IMR-90 (cell line): ENCODE measurements around the gene ST8SIA4. TPM values are rescaled to one million over a fixed set of nuclear protein-coding genes. Genes with fewer than 3 reads are reported as not detected.

Experiments
- ATAC-seq: fragments of 200-7000 bp; cut with Tn5 transposase; 2 replicates; pipeline ENCODE4 v1.9.1; 2020; ENCODE audit warnings: low read depth, mild to moderate bottlenecking, moderate library complexity
- BruUV-seq: library from RNA; stranded (reverse); fragments of 400-500 nt; replicated peaks from 2 replicates; lab custom pipeline; 2021; lab: Mats Ljungman, UMichigan
- CTCF ChIA-PET: fragments of 300-600 bp; formaldehyde crosslinking; extraction: SDS; loops from one replicate; lab custom pipeline; 2021; ENCODE audit warnings: antibody characterized with exemption; lab: Yijun Ruan, JAX
- POLR2A ChIA-PET: fragments of 300-600 bp; sonication (Branson Sonifier 250); formaldehyde crosslinking; loops from one replicate; lab custom pipeline; 2022; ENCODE audit warnings: antibody characterized with exemption; ENCODE audit not compliant: unreplicated experiment; lab: Charles Lee
- DNase-seq: peaks from one replicate; pipeline ENCODE4 v3.0.0; 2013
- H2AFZ ChIP-seq: replicated peaks from 2 replicates; pipeline ENCODE3; 2013; ENCODE audit warnings: low read length, mild to moderate bottlenecking; ENCODE audit not compliant: poor library complexity
- H2AK5ac ChIP-seq: 2 replicates; pipeline ENCODE4 v1.6.1; 2013; ENCODE audit warnings: low read depth, low read length, inconsistent platforms
- H2AK9ac ChIP-seq: replicated peaks from 2 replicates; pipeline ENCODE3; 2013; ENCODE audit warnings: mild to moderate bottlenecking, low read depth, low read length, moderate library complexity; ENCODE audit not compliant: poor library complexity
- H2BK120ac ChIP-seq: 2 replicates; pipeline ENCODE4 v1.6.1; 2013; ENCODE audit warnings: low read depth, low read length, inconsistent platforms
- H2BK15ac ChIP-seq: 3 replicates; pipeline ENCODE4 v1.6.1; 2013; ENCODE audit warnings: low read depth, low read length, inconsistent platforms
- H2BK20ac ChIP-seq: 2 replicates; pipeline ENCODE4 v1.6.1; 2013; ENCODE audit warnings: low read depth, mild to moderate bottlenecking, inconsistent platforms, low read length, moderate library complexity
- H2BK5ac ChIP-seq: 2 replicates; pipeline ENCODE4 v1.6.1; 2013; ENCODE audit warnings: mild to moderate bottlenecking, low read depth, low read length, inconsistent platforms; ENCODE audit not compliant: poor library complexity, severe bottlenecking
- H3K14ac ChIP-seq: replicated peaks from 2 replicates; pipeline ENCODE4 v1.6.1; 2013; ENCODE audit warnings: low read depth, low read length, inconsistent platforms
- H3K18ac ChIP-seq: 2 replicates; pipeline ENCODE4 v1.6.1; 2013; ENCODE audit warnings: low read depth, low read length, control low read depth
- H3K23ac ChIP-seq: 2 replicates; pipeline ENCODE4 v1.6.1; 2013; ENCODE audit warnings: low read depth, low read length, inconsistent platforms
- H3K27ac ChIP-seq: 2 replicates; pipeline ENCODE4 v1.5.1; 2013; ENCODE audit warnings: mild to moderate bottlenecking, control low read depth, low read length; ENCODE audit not compliant: insufficient read depth
- H3K27me3 ChIP-seq: 2 replicates; pipeline ENCODE4 v1.6.1; 2013; ENCODE audit warnings: low read length; ENCODE audit not compliant: control insufficient read depth, insufficient read depth
- H3K36me3 ChIP-seq: 2 replicates; pipeline ENCODE4 v1.6.1; 2013; ENCODE audit warnings: low read length, mixed read lengths; ENCODE audit not compliant: control insufficient read depth, insufficient read depth
- H3K4ac ChIP-seq: 2 replicates; pipeline ENCODE4 v1.6.1; 2013; ENCODE audit warnings: low read depth, low read length, inconsistent platforms
- H3K4me1 ChIP-seq: 2 replicates; pipeline ENCODE4 v1.6.1; 2013; ENCODE audit warnings: low read length, mixed read lengths; ENCODE audit not compliant: control insufficient read depth, insufficient read depth
- H3K4me2 ChIP-seq: 2 replicates; pipeline ENCODE4 v1.6.1; 2013; ENCODE audit warnings: low read depth, mild to moderate bottlenecking, control low read depth, low read length, moderate library complexity
- H3K4me3 ChIP-seq: 2 replicates; pipeline ENCODE4 v1.5.1; 2013; ENCODE audit warnings: low read depth, mild to moderate bottlenecking, control low read depth, low read length, moderate library complexity; ENCODE audit not compliant: insufficient read depth
- H3K56ac ChIP-seq: 2 replicates; pipeline ENCODE4 v1.6.1; 2013; ENCODE audit warnings: low read length, inconsistent platforms; ENCODE audit not compliant: insufficient read depth; ENCODE audit errors: extremely low read depth
- H3K79me1 ChIP-seq, 2 experiments: 2 replicates each; pipeline ENCODE4 v1.6.1; 2013; ENCODE audit warnings: low read length in 2 of 2, inconsistent platforms in 1 of 2, low read depth in 1 of 2
- H3K9ac ChIP-seq: 2 replicates; pipeline ENCODE4 v1.6.1; 2013; ENCODE audit warnings: low read depth, low read length, control low read depth
- H3K9me1 ChIP-seq: 2 replicates; pipeline ENCODE4 v1.6.1; 2013; ENCODE audit warnings: low read length, inconsistent platforms; ENCODE audit not compliant: insufficient read depth
- H3K9me3 ChIP-seq: 2 replicates; pipeline ENCODE4 v1.6.1; 2013; ENCODE audit warnings: low read length; ENCODE audit not compliant: control insufficient read depth, insufficient read depth
- H4K20me1 ChIP-seq: 2 replicates; pipeline ENCODE4 v1.6.1; 2013; ENCODE audit warnings: low read length, inconsistent platforms; ENCODE audit not compliant: insufficient read depth
- H4K5ac ChIP-seq: 2 replicates; pipeline ENCODE4 v1.6.1; 2013; ENCODE audit warnings: mild to moderate bottlenecking, low read depth, low read length, control low read depth
- H4K8ac ChIP-seq, 2 experiments: 2 replicates each; pipeline ENCODE4 v1.6.1; 2013; ENCODE audit warnings: low read depth in 2 of 2, low read length in 2 of 2, control low read depth in 1 of 2, inconsistent platforms in 1 of 2
- H4K91ac ChIP-seq: 2 replicates; pipeline ENCODE4 v1.6.1; 2013; ENCODE audit warnings: low read depth, low read length, inconsistent platforms; ENCODE audit not compliant: insufficient read depth
- MAFK ChIP-seq: IDR thresholded peaks from 2 replicates; pipeline ENCODE4 v1.6.1; 2012; ENCODE audit warnings: low read depth, low read length, improper control_type of control experiment
- USF2 ChIP-seq: fragments of 150-350 bp; IDR thresholded peaks from 2 replicates; pipeline ENCODE4 v1.6.1; 2017; ENCODE audit warnings: mild to moderate bottlenecking, antibody characterized with exemption, low read length, low read depth
- WGBS, 2 experiments: methylation state at CpG; one replicate each; pipeline versions ENCODE4 v1.1.5 to v1.1.7; 2013; ENCODE audit warnings: missing lambda C conversion rate in 2 of 2; ENCODE audit not compliant: insufficient read length in 1 of 2; ENCODE audit errors: extremely low coverage in 2 of 2; 5-methylcytosine and 5-hydroxymethylcytosine counted together
- dilution Hi-C: fragments of 300-500 bp; cut with HindIII; formaldehyde crosslinking; loops from one replicate; pipeline ENCODE4 v1.14.3; 2018; ENCODE audit warnings: low sequenced_read_pairs; ENCODE audit not compliant: unreplicated experiment
- in situ Hi-C: fragments of 300-500 bp; cut with MboI; formaldehyde crosslinking; loops from 3 replicates; pipeline ENCODE4 v1.14.3; 2019; ENCODE audit warnings: low sequenced_read_pairs, inconsistent platforms, mixed read lengths
- intact Hi-C: fragments of 100-400 bp; cut with micrococcal nuclease; formaldehyde crosslinking; loops from 2 replicates; pipeline ENCODE4 v1.10.0; 2022
- polyA plus RNA-seq, 3 experiments: library from polyadenylated mRNA; depleted of rRNA; stranded (reverse); fragments of >200 nt; gene quantifications; 2 replicates each; pipeline ENCODE4 v1.2.3, GENCODE V29; 2012; ENCODE audit warnings: low replicate concordance in 1 of 3
- total RNA-seq: library from RNA; depleted of rRNA; stranded (reverse); fragments of >200 nt; gene quantifications from 2 replicates; pipeline ENCODE4 v1.2.3, GENCODE V29; 2012

ST8SIA4 gene
- total and polyA plus RNA-seq, 2 of the 4 experiments (the other 2 are of a cell fraction) = 0.02 to 0.18 TPM

DNA sequence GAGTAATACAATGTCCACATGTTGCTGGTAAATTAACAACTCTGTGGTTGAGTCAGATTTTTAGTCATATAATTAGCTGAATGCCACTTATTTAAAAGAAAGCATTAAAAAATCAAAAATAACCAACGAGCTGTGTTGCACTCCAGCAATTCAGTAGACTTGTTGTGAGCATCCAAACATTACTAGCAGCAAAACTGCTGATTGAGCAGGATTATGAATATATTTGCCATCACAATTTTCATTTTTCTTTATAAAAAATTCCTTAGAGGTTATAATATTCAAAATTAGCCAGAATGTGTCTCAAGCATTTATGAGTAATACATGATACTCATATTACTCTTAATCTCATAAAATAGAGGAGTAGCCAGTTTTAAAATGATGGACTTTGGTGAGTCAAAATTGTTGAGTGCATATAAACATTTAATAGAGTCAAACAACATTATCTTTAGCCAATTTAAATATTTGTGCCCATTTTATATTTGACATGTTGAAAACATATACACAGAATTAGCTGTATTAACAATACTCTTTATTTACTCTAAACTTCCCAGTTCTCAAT, 44.0 kb downstream of the ST8SIA4 start:
- intact Hi-C loops = no loop called here
- CTCF ChIA-PET = no interaction called here

More for the DNA sequence above, 44.0 kb downstream of the ST8SIA4 start:
- Histone ChIP-seq H4K5ac (no peak overlapping the region), H3K56ac (no peak overlapping the region), H3K27ac (no peak overlapping the region), H3K18ac (no peak overlapping the region), H2AK5ac (no peak overlapping the region), H3K9me3 (no peaks in the 10 kb centered on the region), H3K27me3 (no peaks in the 10 kb centered on the region), H3K36me3 (no peaks in the 10 kb centered on the region), H3K79me1 (no peaks in the 10 kb centered on the region), H2BK20ac (no peak overlapping the region), H3K4me3 (no peak overlapping the region), H4K20me1 (no peaks in the 10 kb centered on the region), H3K9ac (no peak overlapping the region), H3K23ac (no peak overlapping the region), H3K4me2 (no peak overlapping the region), H2AK9ac (no peak overlapping the region), H2BK15ac (no peak overlapping the region), H3K4me1 (no peaks in the 10 kb centered on the region), H3K4ac (no peak overlapping the region), H2AFZ (no peak overlapping the region), H2BK120ac (no peak overlapping the region), H2BK5ac (no peak overlapping the region), H4K91ac (no peak overlapping the region), H4K8ac (no peak overlapping the region), H3K14ac (no peak overlapping the region), H3K9me1 (no peaks in the 10 kb centered on the region)
- no CpG with 5 or more reads among the region's 1 CpG for WGBS, 2 experiments
- BruUV-seq = no TSS peak
- DNase-seq (no peak), ATAC-seq (no peak)
- in situ Hi-C loops = no loop called here
- POLR2A ChIA-PET = no interaction called here
- dilution Hi-C loops = no loop called here
- no peak for TF ChIP-seq USF2
- TF ChIP-seq MAFK = peak; percentile 78
